Activated CD4-positive, CD25-positive, alpha-beta regulatory T cell (primary cell): ENCODE results near the gene SLC6A13.
"Not testable (repeated sequence)": the region's sequence is repeated elsewhere in the genome, so short reads cannot be mapped to it uniquely, and the experiment has no call there.

Experiments used
- DNase-seq, 4 experiments: peaks; one replicate each; lab custom pipeline; 2025; lab: John Stamatoyannopoulos, UW

Gene SLC6A13

DNA sequence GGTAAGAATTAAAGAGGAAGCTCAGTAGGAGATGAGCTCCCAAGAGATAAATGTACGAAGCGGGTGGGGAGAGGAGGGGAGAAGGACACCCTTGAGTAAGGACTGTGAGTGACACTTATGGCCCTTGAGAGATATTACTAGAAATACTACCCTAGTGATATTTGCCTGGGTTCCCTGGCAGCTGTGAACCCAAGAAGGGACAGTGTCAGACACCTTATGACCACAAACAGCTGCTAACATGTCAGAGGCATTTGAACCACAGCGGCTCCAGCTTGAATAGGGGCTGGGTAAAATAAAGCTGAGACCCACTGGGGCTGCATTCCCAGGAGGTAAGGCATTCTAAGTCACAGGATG is 29.0 kb downstream of the SLC6A13 start:
- no peak for DNase-seq

- no peak for DNase-seq
Measured at GRCh38 chr12:232731-233614, 29.7 kb downstream of the SLC6A13 start.

- DNase-seq = no peak
Measured at GRCh38 chr12:230925-231671, 31.5 kb downstream of the SLC6A13 start.

- no peak for DNase-seq
Measured at GRCh38 chr12:229441-230191, 33.0 kb downstream of the SLC6A13 start.

DNA sequence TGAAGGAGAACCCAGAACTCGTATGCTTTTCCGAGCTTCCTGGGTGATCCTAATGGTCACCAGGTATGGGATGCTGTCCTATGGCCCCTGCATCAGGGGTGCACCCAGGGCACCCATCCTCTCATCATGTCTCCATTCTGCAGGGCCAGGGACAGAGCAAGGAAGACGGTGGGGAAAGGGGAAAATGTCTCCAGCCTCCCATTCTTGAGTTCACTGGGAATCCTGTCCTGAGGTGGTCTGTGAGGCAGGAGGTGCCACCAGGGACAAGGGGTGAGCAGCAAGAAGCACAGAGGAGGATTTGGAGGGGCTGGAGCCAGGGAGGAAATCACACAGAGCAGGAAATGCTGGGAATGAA is 33.8 kb downstream of the SLC6A13 start:
- DNase-seq = no peak

DNA sequence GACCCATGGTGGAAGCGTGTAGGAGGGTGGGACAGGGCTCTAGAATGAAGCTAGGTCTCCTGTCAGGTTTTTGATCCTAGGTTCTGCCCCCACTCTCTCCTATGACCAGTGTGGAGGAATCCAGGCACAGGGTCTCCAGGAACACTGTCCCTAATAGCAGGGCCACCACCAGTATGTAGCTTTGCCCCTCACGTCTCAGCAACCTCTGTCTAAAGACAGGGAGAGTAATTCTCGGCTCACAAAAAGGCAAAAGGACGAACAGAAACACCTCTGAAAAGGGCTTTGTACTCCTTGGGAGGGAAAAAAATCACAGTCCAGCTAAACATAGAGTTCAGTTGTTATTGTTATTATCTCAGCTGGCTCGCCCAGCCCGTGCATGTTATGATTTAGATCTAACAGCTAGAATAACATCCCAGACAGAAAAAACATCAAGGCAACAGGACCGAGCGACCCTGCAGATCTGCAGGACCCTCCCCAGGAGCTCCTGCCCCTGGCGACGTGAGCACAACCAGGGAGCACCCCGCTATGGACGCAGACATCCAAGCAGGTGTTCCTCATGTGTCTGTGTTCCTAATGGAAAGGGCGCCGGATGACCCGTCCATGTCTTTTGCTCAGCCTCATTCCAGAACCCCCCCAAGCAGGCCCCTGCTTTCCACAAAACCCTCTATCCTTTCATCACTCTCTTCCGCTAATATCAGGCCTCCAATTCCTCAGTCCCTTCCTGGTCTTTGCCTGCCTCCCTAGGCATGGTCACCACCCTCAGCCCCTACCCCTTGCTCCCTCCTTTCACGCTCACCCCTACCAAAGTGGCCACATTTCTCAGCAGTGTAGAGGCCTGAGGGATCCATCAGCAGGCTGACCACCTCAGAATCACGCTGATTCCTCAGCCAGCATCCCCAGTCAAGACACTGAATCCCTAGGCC is 34.5 kb downstream of the SLC6A13 start:
- no peak for DNase-seq

GRCh38 chr12:227286-227915 is 35.2 kb downstream of the SLC6A13 start:
- DNase-seq = no peak

- no peak for DNase-seq
Measured at GRCh38 chr12:226401-226800, 36.2 kb downstream of the SLC6A13 start.

DNA sequence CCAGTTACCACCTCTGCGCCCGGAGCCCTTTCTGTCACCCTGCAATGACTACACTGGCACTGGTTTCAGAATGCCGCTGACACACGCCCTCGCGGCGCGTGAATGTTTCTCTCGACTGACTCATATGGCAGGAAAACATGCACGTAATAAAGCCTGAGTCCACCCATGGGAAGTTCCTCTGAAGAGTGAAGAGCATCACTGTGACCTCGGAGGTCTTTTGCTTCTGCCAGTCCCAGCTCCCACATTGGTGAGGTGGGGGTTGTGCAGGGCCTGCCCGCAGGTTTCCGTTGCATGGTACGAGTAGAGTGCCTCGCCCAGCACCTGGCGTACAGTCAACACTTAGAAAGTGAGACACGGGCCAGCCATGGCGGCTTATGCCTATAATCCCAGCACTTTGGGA is 37.6 kb downstream of the SLC6A13 start:
- no peak for DNase-seq

DNA sequence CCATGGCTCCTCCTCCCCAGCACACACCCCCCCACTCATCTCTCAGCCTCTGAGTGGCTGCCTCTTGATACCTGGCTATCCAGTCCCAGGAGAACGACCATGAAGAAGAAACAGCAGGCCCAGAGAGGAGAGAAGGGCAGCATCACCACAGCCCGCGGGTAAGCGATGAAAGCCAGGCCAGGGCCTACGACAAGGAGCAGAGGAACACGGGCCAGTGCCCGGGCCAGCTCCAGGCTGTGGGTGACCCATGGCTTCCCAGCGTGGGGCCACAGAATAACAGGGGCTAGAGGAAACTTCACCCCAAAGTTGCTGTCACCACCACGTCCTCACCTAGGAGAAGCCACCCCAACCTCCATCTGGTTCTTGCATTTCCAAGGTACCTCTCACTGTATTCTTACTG is 38.3 kb downstream of the SLC6A13 start:
- DNase-seq = no peak

GRCh38 chr12:223841-224240 is 38.8 kb downstream of the SLC6A13 start:
- no peak for DNase-seq

DNA sequence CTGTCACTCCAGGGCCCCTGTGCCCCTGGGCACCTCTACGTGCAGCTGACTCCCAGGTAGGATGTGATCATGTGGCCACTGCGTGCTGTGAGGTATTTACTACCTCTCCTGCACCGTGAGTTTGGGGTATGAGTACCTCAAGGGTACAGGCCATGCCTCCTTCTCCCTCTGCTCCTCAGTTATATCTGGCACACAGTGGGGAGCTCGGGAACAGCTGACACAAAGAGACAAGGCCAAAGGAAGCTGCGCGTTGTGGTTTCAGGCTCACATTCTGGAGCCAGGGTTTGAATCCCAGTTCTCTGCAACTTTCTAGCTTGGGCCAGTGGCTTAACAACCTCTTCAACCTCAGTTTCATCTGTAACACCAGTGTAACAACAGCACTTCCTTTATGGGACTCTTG is 40.9 kb downstream of the SLC6A13 start:
- no peak for DNase-seq

GRCh38 chr12:220946-221550 is 41.6 kb downstream of the SLC6A13 start:
- DNase-seq = no peak

GRCh38 chr12:220491-220890 is 42.1 kb downstream of the SLC6A13 start:
- DNase-seq = no peak

DNA sequence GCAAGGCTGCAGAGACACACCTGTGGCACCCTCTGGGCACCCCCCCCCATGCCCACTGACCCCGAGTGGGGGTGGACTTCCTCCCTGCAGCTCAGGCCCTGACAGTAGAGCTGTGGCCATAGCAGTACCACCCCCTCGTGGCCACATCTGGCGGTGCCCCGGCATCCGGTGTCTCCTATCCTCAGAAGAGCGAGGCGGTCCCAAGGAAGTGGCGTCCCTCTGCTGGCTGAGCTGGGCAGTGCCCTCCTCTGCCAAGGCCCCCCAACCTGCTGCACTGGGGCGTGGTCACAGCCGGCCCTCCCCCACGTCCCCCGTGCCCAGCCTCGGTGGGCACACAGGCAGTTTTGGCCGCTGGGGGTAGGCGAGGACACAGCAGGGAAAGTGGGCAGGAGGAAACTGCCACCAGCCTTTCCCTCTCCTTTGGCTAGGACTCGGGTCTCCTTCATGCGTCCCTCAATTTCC is 42.7 kb downstream of the SLC6A13 start:
- peak in 3 of 4 experiments; percentile 7 to 14 (median 12) for DNase-seq

DNA sequence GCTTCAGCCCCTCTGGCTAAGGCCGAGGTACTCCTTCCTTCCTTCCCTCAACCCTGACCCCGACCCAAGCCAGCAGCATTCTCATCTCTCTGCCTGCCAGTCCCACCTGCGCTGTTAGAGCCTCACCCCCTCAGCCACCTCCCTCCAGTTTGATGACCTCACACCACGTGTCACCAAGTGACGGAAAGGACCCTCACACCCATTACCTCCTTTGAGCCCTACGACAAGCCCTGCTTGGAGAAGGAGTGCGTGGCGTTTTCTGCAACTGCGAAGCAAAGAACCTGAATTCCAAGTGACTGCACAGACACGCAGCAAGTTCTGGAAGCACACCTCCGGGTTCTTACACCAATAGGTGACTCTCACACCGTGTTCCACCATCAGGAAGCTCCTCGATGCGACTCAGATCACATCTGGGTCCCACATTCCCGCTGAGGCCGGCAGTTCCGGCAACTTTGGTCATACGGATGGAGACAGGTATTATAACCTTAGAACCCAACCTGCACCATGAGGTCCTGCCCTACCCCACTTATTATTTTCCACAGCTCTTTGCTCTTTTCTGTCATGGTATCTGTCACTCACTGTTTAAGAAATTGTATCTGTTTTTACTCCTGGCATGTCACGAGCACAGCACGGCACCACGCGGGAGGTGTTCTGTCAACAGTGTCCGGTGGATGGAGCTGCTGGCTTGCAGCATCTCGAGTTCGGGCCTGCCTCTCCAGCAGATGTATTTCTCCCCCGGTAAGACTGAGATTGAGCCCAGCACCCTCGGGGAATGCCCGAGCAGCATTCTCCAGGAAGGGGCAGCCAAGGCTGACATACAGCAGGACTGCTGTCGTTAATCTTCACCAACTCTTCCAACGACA is 43.7 kb downstream of the SLC6A13 start:
- no peak for DNase-seq

GRCh38 chr12:218221-218620 is 44.4 kb downstream of the SLC6A13 start:
- DNase-seq = no peak

- not testable (repeated sequence) for DNase-seq
Measured at GRCh38 chr12:217029-217428, 45.6 kb downstream of the SLC6A13 start.

- no peak for DNase-seq
Measured at GRCh38 chr12:215116-215515, 47.5 kb downstream of the SLC6A13 start.
